DND-41 (cell line): ENCODE measurements around the gene CD7.

Source experiments
- CTCF ChIP-seq: IDR thresholded peaks from 2 replicates; pipeline ENCODE4 v1.5.1; 2012; ENCODE audit warnings: borderline replicate concordance, low read length, moderate library complexity, mild to moderate bottlenecking; ENCODE audit not compliant: poor library complexity, severe bottlenecking; ENCODE audit errors: extremely low read depth
- EZH2 ChIP-seq: IDR thresholded peaks from 3 replicates; pipeline ENCODE4 v1.6.1; 2012; ENCODE audit warnings: borderline replicate concordance, low read depth, mild to moderate bottlenecking, moderate library complexity, low read length, inconsistent platforms; ENCODE audit not compliant: severe bottlenecking

GRCh38 chr17:82328141-82328993 lies 11.0 kb upstream of the CD7 start:
- TF ChIP-seq CTCF (no peak), EZH2 (no peak)
